ENCODE measurements around the gene SLC4A1AP. TPM values are rescaled to one million over a fixed set of nuclear protein-coding genes. Genes with fewer than 3 reads are reported as not detected.
A peak's percentile ranks its signal among the peaks of the same experiment; 100 is the strongest.

Gene SLC4A1AP
- total and polyA plus RNA-seq, 9 of the 15 experiments (the other 6 are each of a cell fraction or from before 2014, with no cell fraction given), result 8.1 to 40.5 (median 35.3) TPM

GRCh38 chr2:27663285-27664153 lies at the start of gene SLC4A1AP, which contains the start of gene SUPT7L (continued):
- TF ChIP-seq NCOA1 (IDR thresholded peaks at IDR 0.05; ENCODE audit: low read depth) (peak; percentile 100), ZSCAN29 (IDR thresholded peaks at IDR 0.05) (peak; percentile 77), NR1H2 (CRISPR knock-in tag; IDR thresholded peaks at IDR 0.05) (0 out of 2 replicates have a peak, but pooled peaks have one; percentile 69), ZNF609 (CRISPR knock-in tag; IDR thresholded peaks at IDR 0.05; ENCODE audit: borderline replicate concordance) (peak; percentile 86; the same call in 1 of the 2 replicates), NFE2 (IDR thresholded peaks at IDR 0.05; ENCODE audit: low read depth) (no peak), TAL1 (IDR thresholded peaks at IDR 0.05) (peak; percentile 55), GTF2F1 (IDR thresholded peaks at IDR 0.05; ENCODE audit: low read depth, low read length) (0 out of 2 replicates have a peak, but pooled peaks have one; percentile 64), CAMTA2 (CRISPR knock-in tag; conservative IDR thresholded peaks at IDR 0.05) (peak; percentile 74; the same call in 1 of the 2 replicates), MLLT1 (IDR thresholded peaks at IDR 0.05) (0 out of 4 replicates have a peak, but pooled peaks of 1 of the 2 experiments have one; percentile 69), SIX5 (IDR thresholded peaks at IDR 0.05; ENCODE audit: borderline replicate concordance in 1 of 2, insufficient read depth in 1 of 2, low read depth in 1 of 2, low read length in 2 of 2) (peak; percentile 48 to 55; a peak in 3 of 4 replicates), POLR2G (IDR thresholded peaks at IDR 0.05; ENCODE audit: low read depth, low read length) (peak; percentile 88), ETV5 (CRISPR knock-in tag; IDR thresholded peaks at IDR 0.05; ENCODE audit: low read depth) (peak; percentile 74; the same call in 1 of the 2 replicates), HDAC3 (IDR thresholded peaks at IDR 0.05; ENCODE audit: borderline replicate concordance, partially characterized antibody) (peak; percentile 82), AFF4 (CRISPR knock-in tag; IDR thresholded peaks at IDR 0.05) (peak; percentile 86), ZNF174 (CRISPR knock-in tag; IDR thresholded peaks at IDR 0.05) (no peak), NR2C1 (IDR thresholded peaks at IDR 0.05) (peak; percentile 98), NR2C1 (tag; IDR thresholded peaks at IDR 0.05) (peak; percentile 99), TRIM28 (IDR thresholded peaks at IDR 0.05) (peak; percentile 91)
